Activated CD4-positive, alpha-beta T cell treated with anti-CD3 and anti-CD28 coated beads, Interleukin-10, Interleukin-2, amounts not matched to agents 100 ng/mL and 50 ng/mL, durations not matched to agents 16 hours and 8 hours (primary cell): ENCODE measurements around the gene CAPN5.
"Not testable (repeated sequence)": the region's sequence is repeated elsewhere in the genome, so short reads cannot be mapped to it uniquely, and the experiment has no call there.

Source experiments
- DNase-seq: peaks from one replicate; pipeline ENCODE4 v3.0.0-alpha.2; 2020

The CAPN5 gene

DNA sequence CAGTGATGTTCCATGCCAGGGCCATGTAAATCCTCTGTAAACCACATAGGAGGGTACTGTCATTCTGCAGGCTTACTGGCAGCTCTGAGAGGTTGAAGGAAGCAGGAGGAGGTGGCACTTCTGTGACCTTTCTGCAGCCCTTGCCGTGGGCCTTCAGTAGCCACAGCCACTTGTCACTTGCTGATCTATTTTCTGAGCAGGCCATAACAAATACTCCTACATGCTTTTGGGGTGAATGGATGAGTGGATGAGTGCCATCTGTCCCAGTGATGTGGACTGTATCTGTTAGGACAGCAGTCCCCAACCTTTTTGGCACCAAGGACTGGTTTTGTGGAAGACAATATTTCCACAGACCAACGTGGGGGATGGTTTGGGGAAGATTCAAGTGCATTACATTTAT, 22.4 kb upstream of the CAPN5 start:
- no peak for DNase-seq

DNA sequence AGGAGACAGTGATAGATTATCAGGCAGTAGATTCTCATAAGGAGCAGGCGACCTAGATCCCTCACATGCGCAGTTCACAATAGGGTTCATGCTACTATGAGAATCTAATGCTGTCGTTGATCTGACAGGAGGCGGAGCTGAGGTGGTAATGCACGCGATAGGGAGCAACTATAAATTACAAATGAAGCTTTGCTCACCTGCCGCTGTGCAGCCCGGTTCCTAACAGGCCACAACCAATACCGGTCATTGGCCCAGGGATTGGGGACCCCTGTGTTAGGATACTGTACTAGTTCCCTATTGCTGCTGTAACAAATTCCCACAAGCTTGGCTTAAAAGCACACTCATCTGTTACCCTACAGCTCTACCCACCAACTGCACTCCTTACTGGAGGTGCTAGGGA, 21.9 kb upstream of the CAPN5 start:
- DNase-seq: no peak

DNA sequence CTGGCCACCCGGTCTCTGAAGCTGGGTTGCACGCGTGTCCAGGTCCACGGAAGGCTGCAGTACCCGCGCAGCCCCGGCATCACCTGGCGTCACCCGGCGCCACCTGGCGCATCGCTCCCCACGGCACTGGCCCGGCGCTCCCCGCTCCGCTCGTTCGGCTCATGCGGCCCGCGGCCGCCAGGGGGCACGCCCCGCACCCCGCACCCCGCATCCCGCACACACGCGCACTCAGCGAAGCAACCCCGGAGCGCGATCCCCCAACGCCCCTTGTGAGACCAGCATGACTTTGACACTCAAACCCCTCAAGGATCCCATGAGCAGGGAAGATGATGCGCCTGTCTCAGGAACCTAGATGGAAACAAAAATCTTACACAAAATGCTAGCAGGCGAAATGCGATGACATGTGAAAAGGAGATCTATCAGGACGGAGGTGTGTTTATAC, 20.7 kb upstream of the CAPN5 start:
- peak; percentile 61 for DNase-seq

DNA sequence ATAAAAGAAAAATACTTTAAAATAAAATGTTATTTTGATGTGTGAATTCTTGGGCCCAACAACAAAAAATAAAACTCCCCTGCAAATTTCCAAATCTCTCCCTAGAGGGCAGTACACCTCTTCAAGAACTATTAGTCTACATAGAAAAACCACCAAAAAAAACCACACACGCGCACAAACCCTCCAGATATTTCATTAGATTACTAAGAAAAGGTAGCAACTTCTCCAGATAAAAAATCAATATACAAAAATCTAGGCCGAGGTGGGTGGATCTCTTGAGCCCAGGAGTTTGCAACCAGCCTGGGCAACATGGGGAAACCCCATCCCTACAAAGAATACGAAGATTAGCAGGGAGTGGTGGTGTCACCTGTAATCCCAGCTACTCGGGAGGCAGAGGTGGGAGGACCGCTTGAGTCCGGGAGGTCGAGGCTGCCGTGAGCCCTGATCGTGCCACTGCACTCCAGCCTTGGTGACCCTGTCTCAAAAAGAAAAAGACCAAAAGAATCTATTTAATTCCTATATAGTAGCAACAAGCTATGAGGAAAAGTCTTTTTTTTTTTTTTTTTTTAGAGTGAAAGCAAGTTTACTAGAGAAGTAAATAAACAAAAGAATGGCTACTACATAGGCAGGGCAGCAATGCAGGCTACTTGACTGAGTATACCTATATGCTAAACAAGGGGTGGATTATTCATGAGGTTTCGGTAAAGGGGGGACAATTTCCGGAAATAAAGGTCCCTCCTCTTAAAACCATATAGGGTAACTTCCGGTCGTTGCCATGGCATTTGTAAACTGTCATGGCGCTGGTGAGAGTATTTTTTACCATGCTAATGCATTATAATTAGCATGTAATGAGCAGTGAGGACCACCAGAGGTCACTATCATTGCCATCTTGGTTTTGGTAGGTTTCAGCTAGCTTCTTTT, 19.5 kb upstream of the CAPN5 start:
- DNase-seq: peak; percentile 91

DNA sequence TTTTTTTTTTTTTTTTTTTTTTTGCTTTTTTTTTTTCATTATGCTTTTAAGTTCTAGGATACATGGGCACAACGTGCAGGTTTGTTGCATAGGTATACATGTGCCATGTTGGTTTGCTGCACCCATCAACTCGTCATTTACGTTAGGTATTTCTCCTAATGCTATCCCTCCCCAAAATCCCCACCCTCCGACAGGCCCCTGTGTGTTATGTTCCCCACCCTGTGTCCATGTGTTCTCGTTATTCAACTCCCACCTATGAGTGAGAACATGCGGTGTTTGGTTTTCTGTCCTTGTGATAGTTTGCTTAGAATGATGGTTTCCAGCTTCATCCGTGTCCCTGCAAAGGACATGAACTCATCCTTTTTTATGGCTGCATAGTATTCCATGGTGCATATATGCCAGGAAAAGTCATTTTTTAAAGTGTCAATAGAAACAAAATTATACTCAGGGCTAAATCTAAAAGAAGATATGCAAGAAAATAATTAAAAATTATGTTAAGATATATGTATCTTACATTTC, 18.8 kb upstream of the CAPN5 start:
- not testable (repeated sequence) for DNase-seq

DNA sequence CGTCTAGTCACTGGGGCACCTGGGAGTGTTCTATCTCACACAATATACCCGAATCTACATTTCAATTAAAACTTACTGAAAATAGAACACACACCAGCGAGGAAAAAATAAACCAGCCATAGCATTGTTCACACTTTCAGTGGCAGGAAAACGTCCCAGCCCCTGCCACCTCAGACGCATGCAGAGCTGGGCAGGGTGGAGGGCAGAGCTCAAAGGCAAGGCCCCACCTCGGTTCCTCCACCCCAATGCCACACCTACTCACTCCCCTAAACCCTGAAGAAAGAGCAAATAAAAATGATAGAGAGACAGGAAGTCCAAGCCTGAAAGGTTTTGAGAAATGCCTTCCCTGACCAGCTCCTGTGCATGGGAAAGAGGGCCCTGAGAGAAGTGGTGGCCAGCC, 17.7 kb upstream of the CAPN5 start:
- no peak for DNase-seq

DNA sequence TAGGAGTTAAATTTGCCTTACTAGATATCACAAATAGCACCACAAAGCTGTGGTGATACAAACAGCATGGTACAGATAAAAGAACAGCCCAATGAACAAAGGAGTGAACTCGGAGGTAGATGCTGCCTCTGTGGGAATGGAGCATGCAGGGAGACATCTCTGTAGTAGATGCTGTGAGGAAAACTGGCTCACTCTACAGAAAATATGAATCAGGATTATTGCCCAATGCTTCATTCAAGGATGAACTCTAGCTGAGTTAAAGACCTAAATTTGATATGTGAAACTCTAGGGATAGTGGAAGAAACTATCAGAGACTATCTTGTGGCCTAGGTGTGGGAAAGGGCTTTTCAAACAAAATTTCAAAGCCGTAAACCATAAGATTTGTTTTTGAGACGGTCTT, 15.3 kb upstream of the CAPN5 start:
- no peak for DNase-seq

DNA sequence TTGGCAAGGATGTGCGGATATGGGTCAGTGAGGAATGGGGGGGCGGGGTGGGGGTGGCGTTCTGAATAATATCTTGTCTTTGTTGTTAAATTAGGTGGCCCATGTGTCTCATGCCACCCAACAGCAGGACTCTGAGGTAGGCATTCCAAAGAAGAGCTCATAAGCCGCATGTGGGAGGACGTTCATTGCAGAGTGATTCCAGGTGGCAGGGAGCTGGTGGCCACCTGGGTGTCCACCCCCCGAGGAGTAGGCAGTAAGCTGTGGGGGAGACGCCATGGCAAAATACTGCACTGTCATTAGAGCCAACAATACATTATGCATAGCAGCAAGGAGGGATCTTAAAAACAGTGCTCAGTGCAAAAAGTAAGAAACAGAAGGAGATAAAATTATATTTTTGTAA, 14.3 kb upstream of the CAPN5 start:
- no peak for DNase-seq

DNA sequence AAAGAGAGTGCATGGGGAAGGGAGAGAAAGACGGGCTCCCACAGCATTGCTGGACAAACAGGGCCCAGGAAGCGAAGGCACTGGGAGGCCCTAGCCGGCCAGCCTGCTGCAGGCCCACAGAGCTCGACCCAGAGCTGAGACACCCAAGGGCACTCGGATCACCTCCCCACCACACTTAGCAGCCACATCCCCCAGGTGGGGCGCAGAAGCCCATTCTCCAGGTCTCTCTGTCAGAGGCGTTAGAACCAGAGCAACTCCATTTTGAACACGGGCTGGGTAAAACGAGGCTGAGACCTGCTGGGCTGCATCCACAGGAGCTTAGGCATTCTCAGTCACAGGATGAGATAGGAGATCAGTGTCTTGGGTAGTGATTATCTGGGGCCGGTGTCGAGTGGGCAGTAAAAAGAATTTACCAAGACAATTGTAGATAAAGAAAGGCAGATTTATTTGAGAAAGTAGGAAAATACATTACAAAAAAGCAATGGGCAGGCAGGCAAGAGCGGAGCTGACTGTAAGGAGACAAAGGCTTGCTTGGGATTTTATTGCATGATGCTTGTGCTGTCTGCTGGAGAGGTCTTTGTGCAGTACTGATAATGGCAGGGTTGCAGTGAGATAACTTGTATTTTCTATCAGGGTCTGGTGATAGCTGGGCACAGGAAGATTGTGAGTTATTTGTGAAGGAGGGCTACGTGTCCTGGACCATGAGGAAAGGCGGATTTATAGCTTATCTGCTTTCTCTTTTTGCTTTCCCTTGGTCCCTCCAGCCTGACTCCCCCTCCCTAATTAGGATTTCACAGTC, 13.4 kb upstream of the CAPN5 start:
- no peak for DNase-seq

DNA sequence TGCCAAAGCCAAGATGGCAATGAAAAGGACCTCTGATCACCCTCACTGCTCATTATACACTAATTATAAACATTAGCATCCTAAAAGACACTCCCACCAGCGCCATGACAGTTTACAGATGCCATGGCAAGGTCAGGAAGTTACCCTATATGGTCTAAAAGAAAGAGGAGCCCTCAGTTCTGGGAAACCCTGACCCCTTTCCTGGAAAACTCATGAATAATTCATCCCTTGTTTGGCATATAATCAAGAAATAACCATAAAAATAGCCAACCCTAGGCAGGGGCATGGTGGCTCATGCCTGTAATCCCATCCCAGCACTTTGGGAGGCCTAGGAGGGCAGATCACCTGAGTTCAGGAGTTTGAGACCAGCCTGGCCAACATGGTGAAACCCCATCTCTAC, 12.7 kb upstream of the CAPN5 start:
- no peak for DNase-seq

DNA sequence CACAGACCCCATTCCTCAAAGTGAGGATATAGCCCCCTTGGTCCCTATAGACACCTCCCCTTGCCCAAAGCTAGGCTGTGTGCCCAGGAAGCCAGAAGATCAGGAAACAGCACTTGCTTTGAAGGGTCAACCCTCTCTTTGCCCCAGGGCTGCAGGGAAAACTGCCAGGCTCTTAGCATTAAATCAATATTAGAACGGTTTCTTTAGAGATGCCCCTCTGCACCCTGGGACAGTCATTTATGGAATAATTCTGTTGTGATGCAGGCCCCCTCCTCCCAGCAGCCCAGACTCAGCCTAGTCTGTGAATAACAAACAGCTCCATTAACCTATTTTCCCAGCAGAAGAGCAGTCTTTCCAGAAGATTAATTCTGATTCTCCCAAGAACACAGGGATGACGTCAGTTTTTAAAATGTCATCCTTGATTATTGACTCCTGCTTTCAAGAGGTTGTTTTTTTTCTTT, 11.6 kb upstream of the CAPN5 start:
- no peak for DNase-seq

DNA sequence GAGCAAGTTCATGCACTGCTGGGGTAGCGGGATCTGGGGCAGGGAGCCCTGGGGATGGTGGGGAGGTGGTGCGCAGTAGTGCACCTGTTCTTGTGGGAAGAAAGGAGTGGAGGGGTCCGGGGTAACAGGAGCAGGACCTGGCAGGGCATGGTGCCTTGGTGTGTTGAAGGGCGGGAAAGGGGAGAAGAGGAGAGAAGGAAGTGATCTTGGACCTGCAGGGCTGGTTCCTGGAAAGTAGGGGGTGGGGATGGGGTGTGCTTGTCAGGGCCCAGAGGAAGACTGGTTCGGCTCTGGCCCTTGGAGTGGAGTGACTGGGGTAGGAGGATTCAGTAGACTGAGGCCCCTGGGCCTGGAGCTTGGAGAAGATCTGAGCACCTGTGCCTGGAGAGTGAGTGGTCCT, 10.9 kb upstream of the CAPN5 start:
- no peak for DNase-seq

DNA sequence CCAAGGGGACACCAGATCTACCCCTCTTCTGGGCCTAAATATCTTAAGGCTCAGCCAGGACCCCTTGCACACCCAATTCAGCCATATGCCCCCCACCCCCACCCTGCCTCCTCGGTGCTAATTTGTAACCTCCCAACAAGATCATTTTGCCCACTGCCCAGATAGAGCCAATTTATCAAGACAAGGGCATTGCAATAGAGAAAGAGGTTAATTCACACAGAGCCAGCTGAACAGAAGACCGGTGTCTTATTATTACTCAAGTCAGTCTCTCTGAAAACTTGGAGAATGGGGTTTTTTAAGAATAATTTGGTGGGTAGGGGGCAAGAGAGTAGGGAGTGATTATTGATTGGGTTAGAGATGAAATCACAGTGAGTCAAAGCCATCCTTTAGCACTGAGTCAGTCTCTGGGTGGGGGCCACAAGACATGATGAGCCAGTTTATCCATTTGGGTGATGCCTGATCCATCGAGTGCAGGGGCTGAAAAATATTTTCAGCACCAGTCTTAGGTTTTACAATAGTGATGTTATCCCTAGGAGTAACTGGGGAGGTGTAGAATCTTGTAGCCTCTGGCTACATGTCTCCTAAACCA, 9.9 kb upstream of the CAPN5 start:
- DNase-seq: no peak

DNA sequence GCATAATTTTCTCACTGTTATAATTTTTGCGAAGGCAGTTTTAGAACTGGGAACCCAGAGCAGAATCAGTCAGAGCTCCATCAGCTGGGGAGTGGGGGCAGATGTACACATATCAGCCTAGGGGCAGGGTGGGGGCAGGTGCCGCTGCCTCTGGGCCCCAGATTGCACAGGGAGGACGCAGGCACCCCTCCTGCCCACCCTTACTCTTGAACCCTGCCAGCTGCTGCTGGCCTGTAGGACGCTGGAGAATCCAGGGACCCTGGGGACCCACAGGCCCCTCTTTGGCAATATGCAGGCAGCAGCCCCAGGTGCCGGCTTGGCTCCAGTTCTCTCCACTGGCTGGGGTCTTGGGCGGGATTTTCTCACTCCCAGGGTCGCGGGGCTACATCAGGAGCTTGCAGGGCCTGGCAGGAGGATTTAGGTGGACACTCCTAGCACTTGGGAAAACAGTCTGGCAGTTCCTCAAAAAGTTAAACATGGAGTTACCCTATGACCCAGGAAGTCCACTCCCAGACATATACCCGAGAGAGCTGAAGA, 8.8 kb upstream of the CAPN5 start:
- DNase-seq: no peak

DNA sequence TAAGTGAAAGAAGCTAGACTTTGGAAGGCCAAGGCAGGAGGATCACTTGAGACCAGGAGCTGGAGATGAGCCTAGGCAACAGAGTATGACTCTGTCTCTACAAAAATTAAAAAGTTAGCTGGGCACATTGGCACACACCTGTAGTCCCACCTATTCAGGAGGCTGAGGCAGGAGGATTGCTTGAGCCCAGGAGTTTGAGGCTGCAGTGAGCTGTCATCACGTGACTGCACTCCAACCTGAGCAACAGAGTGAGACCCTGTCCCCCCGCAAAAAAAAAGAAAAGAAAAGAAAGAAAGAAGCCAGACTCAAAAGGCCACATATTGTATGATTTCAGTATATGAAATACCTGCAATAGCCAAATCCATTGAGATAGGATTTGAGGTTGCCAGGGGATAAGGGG, 7.9 kb upstream of the CAPN5 start:
- no peak for DNase-seq

DNA sequence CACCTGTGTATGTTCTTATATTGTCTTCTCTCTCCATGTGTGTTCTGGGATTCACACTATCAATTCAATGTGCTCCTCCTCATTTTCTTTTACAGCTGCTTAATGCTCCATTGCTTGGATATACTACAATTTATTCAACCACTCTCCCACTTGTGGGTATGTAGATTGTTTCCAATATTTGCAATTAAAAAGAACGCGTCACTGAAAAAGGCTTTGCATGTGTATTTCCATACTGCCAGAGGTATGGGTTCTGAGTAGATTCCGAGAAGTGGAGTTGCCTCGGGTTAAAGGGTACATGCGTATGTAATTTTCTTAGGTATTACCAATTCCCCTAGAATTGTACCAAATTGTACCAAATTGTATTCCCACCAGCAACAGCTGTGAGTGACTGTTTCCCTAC, 7.0 kb upstream of the CAPN5 start:
- DNase-seq: no peak

DNA sequence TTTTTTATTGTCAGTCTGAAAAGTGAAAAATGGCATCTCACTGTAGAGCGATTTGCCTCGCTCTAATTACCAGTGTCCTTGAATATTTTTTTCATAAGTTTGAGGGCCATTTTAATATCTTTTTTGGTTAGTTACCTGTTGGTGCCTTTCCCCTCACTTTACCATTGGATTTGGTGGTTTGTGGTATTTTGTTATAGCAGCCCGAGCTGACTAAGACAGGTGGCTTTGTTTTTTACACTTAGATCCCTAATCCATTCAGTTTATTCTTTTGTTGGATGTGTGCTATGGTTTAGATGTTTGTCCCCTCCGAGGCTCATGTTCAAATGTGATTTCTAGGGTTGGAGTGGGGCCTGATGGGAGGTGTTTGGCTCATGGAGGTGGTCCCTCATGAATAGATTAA, 6.5 kb upstream of the CAPN5 start:
- DNase-seq: no peak

DNA sequence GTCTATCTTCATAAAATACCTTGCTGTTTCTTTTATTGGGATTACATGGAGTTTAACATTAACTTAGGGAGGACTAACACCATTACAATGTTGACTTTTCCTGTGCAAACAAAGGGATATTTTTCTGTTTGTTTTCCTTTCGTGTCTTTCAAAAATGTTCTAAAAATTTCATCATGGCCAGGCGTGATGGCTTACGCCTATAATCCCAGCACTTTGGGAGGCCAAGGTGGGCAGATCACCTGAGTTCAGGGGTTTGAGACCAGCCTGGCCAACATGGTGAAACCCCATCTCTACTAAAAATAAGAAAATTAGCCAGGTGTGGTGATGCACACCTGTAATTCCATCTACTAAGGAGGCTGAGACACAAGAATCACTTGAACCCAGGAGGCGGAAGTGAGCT, 5.5 kb upstream of the CAPN5 start:
- not testable (repeated sequence) for DNase-seq

DNA sequence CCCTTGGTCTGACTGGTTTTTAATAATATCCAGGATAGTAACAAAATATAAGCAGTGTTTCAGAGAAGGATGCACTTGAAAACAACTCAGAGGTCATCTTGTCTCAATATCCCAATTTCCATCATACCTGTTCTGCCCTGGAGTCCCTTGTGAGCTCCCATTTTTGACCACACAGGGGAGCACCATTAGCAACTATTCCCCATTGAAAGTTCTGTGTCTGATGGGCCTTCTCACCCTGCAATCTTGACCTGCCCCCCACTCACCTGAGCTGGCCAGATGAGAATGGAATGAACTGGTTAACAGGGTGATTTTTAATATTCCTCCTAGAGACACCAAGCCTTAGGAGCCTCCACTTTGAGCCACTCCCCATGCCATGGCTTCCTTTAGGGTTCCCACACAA, 3.8 kb upstream of the CAPN5 start:
- DNase-seq: no peak

DNA sequence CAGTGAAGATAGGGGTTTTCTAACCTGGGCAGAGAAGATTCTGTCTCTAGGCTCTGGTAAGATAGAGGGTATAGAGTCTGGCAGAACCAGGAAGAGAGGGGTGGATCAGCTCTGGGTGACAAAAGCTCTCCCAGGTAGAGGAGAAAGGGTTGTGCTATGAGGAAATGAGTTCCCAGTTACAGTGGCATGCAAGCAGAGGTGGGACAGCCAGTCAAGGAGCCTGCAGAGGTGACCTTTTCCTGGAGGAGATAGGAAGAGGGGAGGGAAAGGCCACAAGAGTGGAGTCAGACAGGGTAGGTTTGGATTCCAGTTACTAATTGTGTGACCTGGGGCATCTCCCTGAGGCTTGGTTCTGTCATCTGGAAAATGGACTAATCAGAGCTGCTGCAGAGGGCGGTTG, 3.4 kb upstream of the CAPN5 start:
- DNase-seq: no peak

DNA sequence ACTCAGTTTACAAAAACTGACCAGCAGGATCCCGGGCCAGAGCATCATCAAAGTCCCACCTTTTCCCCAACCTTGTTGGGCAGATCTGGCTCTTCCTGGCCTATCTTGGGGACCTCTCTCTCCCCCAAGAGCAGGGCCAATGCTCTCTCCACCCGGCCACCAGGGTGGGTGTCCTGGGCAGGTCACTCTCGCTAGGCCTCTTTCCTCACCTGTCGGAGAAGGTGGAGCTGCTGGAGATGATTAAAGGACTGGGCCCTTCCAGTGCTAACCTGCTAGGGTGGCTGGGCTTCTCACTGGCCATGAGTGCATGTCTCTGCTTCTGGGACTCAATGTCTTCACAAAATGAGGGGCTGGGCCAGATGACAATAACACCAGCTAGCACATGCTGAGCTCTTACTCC, 2.9 kb upstream of the CAPN5 start:
- DNase-seq: no peak

DNA sequence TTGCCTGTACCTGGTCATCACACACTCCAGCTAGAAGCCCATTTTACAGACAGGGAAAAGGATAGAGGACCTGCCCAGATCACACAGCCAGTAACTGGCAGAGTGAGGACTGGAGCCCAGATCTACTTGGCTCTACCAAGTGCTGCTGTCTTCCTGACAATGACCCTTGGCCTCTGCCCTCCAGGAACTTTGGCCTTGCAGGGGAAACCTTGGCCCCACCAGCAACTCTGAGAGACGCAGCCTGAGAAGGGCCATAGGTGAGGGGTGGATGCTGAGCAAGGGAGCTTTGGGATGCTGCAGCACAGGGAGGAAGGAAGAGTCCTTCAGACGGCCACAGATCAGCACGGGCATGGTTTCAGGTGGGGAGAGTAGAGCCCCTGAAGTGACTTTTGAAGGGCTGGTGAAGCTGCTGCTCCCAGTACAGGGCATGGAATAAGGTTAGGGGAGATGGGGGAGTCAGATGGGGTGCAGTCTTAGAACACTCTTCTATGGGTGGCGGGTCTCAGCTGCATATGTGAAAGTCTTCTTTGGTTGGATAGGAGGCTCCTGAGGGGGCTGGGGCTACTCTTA, 2.0 kb upstream of the CAPN5 start:
- no peak for DNase-seq

DNA sequence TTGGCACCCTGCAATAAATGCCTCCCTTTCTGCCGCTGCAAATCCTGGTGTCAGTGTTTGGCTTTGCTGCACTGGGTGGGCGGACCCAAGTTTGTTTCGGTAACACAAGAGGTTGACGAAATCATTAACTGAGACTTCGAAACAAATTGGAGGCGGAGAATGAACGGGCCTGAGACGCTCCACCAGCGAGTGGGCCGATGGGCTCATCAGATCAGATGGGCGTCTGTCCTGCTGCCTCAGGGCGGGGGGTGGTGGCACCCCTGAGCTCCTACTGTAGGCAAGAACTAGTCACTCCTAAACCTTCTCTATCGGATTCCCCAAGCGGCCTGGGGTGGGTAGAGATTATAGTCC, 918 bp upstream of the CAPN5 start:
- no peak for DNase-seq
